CD14-positive monocyte (primary cell): ENCODE results near the gene DPP6. TPM values are rescaled to one million over a fixed set of nuclear protein-coding genes. Genes with fewer than 3 reads are reported as not detected.

Experiments used
- DNase-seq, 3 donors: peaks; one replicate each; pipeline ENCODE4 v3.0.0-alpha.2; 2011 to 2022
- H2AFZ ChIP-seq: 2 replicates; pipeline ENCODE4 v1.6.0; 2012; ENCODE audit warnings: mild to moderate bottlenecking, low read depth, low read length, inconsistent platforms; ENCODE audit not compliant: insufficient read depth, poor library complexity, severe bottlenecking
- H3K27ac ChIP-seq, 2 donors: 1 replicate in 1 of 2; 2 replicates in 1 of 2; pipeline ENCODE4 v1.5.1; 2012 to 2013; ENCODE audit warnings: low read length in 2 of 2, control low read depth in 1 of 2, inconsistent platforms in 1 of 2, low read depth in 1 of 2, mild to moderate bottlenecking in 1 of 2
- H3K27me3 ChIP-seq, 2 donors: one replicate each; pipeline versions ENCODE4 v1.6.0 to v1.6.1; 2011 to 2013; ENCODE audit warnings: low read length in 2 of 2; ENCODE audit not compliant: control insufficient read depth in 2 of 2, insufficient read depth in 2 of 2
- H3K36me3 ChIP-seq, 2 donors: replicated peaks in 1 of 2; 1 replicate in 1 of 2; 2 replicates in 1 of 2; pipeline versions ENCODE4 v1.5.1 to v1.6.1; 2012 to 2013; ENCODE audit warnings: low read length in 2 of 2, control low read depth in 1 of 2, inconsistent platforms in 1 of 2, mild to moderate bottlenecking in 1 of 2; ENCODE audit not compliant: insufficient read depth in 2 of 2, control insufficient read depth in 1 of 2
- H3K4me1 ChIP-seq, 2 donors: 1 replicate in 1 of 2; 2 replicates in 1 of 2; pipeline versions ENCODE4 v1.5.1 to v1.6.1; 2012 to 2013; ENCODE audit warnings: low read length in 2 of 2, control low read depth in 1 of 2, inconsistent platforms in 1 of 2, mild to moderate bottlenecking in 1 of 2, moderate library complexity in 1 of 2; ENCODE audit not compliant: insufficient read depth in 2 of 2, control insufficient read depth in 1 of 2
- H3K4me2 ChIP-seq: replicated peaks from 2 replicates; pipeline ENCODE3; 2012; ENCODE audit warnings: low read length, moderate library complexity, mild to moderate bottlenecking; ENCODE audit not compliant: poor library complexity, severe bottlenecking; ENCODE audit errors: extremely low read depth
- H3K4me3 ChIP-seq, 3 experiments: fragments of 200-600 bp in 1 of 3; sonication (generic) in 1 of 3; replicated peaks in 1 of 3; 1 replicate in 2 of 3; 2 replicates in 1 of 3; pipeline ENCODE4 v1.5.1; 2011 to 2013; ENCODE audit warnings: low read length in 3 of 3, mild to moderate bottlenecking in 3 of 3, control low read depth in 2 of 3, low read depth in 2 of 3, inconsistent platforms in 1 of 3, moderate library complexity in 1 of 3
- H3K79me2 ChIP-seq: 2 replicates; pipeline ENCODE4 v1.6.0; 2012; ENCODE audit warnings: mild to moderate bottlenecking, control low read depth, inconsistent platforms, low read length, moderate library complexity; ENCODE audit not compliant: insufficient read depth
- H3K9ac ChIP-seq: 2 replicates; pipeline ENCODE4 v1.6.0; 2017; ENCODE audit warnings: low read length, mild to moderate bottlenecking; ENCODE audit not compliant: insufficient read depth, poor library complexity, severe bottlenecking
- H3K9me3 ChIP-seq, 2 donors: replicated peaks in 1 of 2; 1 replicate in 1 of 2; 2 replicates in 1 of 2; pipeline versions ENCODE4 v1.5.1 to v1.6.1; 2012 to 2013; ENCODE audit warnings: low read length in 2 of 2, control low read depth in 1 of 2; ENCODE audit not compliant: control insufficient read depth in 1 of 2, insufficient read depth in 1 of 2
- H4K20me1 ChIP-seq: 2 replicates; pipeline ENCODE4 v1.6.0; 2012; ENCODE audit warnings: mild to moderate bottlenecking, low read length, control low read depth, moderate library complexity; ENCODE audit not compliant: insufficient read depth
- H3K27ac Mint-ChIP-seq, 7 donors: one replicate each; pipeline ENCODE4 v1.8.0; 2020; ENCODE audit warnings: mild to moderate bottlenecking in 7 of 7, mixed read lengths in 7 of 7, moderate library complexity in 6 of 7, inconsistent platforms in 2 of 7
- H3K27me3 Mint-ChIP-seq, 3 donors: one replicate each; pipeline ENCODE4 v1.8.0; 2021 to 2022; ENCODE audit warnings: low read depth in 3 of 3, mild to moderate bottlenecking in 3 of 3, mixed read lengths in 3 of 3, moderate library complexity in 3 of 3, inconsistent platforms in 1 of 3
- H3K36me3 Mint-ChIP-seq, 2 donors: one replicate each; pipeline ENCODE4 v1.8.0; 2020; ENCODE audit warnings: mixed read lengths in 2 of 2, inconsistent platforms in 1 of 2, mild to moderate bottlenecking in 1 of 2
- H3K4me1 Mint-ChIP-seq: one replicate; pipeline ENCODE4 v1.8.0; 2020; ENCODE audit warnings: mild to moderate bottlenecking, mixed read lengths
- H3K4me3 Mint-ChIP-seq, 2 donors: one replicate each; pipeline ENCODE4 v1.8.0; 2020; ENCODE audit warnings: mild to moderate bottlenecking in 2 of 2, mixed read lengths in 2 of 2, moderate library complexity in 1 of 2
- H3K9me3 Mint-ChIP-seq, 7 donors: one replicate each; pipeline ENCODE4 v1.8.0; 2020 to 2022; ENCODE audit warnings: mixed read lengths in 7 of 7, mild to moderate bottlenecking in 6 of 7, moderate library complexity in 6 of 7, inconsistent platforms in 2 of 7
- CTCF ChIP-seq: fragments of 200-600 bp; IDR thresholded peaks from one replicate; pipeline ENCODE4 v1.8.0; 2022; ENCODE audit warnings: antibody characterized with exemption, mild to moderate bottlenecking
- WGBS: methylation state at CpG from one replicate; pipeline ENCODE4 v1.1.5; 2013; ENCODE audit warnings: missing lambda C conversion rate; ENCODE audit not compliant: insufficient coverage; 5-methylcytosine and 5-hydroxymethylcytosine counted together
- intact Hi-C, 2 donors: fragments of 100-400 bp; cut with micrococcal nuclease; formaldehyde crosslinking; loops; one replicate each; pipeline versions ENCODE4 v1.15.0 to v1.15.1; 2023
- polyA plus RNA-seq, 3 donors: library from polyadenylated mRNA; depleted of rRNA in 1 of 3; unstranded in 2 of 3; stranded (reverse) in 1 of 3; fragments of 300-500 nt in 2 of 3; fragments of >200 nt in 1 of 3; fragmentation: Illumina TruSeq in 2 of 3; gene quantifications; 1 replicate in 2 of 3; 2 replicates in 1 of 3; pipeline ENCODE4 v1.2.3, GENCODE V29; 2012 to 2021

The DPP6 gene
- polyA plus RNA-seq, 3 donors = not detected

- Histone ChIP-seq H3K4me2 (no peak overlapping the region), H3K9ac (no peak overlapping the region), H3K9me3 (peaks cover 56 to 58% of the 10 kb centered on the region in 2 donors), H3K27me3 (no peaks in the 10 kb centered on the region), H3K4me3 (no peak overlapping the region), H3K79me2 (no peaks in the 10 kb centered on the region), H4K20me1 (no peaks in the 10 kb centered on the region), H2AFZ (no peak overlapping the region), H3K4me1 (no peaks in the 10 kb centered on the region), H3K36me3 (no peaks in the 10 kb centered on the region), H3K27ac (no peak overlapping the region)
- 95% methylated on average over 7 of the region's 12 CpGs for WGBS
- H3K9me3 Mint-ChIP-seq = peaks cover 20 to 63% (median 42%) of the 10 kb centered on the region in 7 donors
- intact Hi-C loops = no loop called here
- no peaks in the 10 kb centered on the region for H3K4me1 Mint-ChIP-seq
- no peak overlapping the region for H3K4me3 Mint-ChIP-seq
- no peaks in the 10 kb centered on the region for H3K36me3 Mint-ChIP-seq
- DNase-seq = no peak
- H3K27ac Mint-ChIP-seq = no peak overlapping the region
- peaks cover 0 to 4% (median 0%) of the 10 kb centered on the region in 3 donors for H3K27me3 Mint-ChIP-seq
- no peak for TF ChIP-seq CTCF
These were observed 595.4 kb downstream of the DPP6 start for GRCh38 chr7:154647625-154648024.

GRCh38 chr7:154649015-154649414, 596.8 kb downstream of the DPP6 start:
- Histone ChIP-seq H3K27me3 (no peaks in the 10 kb centered on the region), H3K4me3 (no peak overlapping the region), H3K9me3 (peaks cover 62 to 68% of the 10 kb centered on the region in 2 donors), H3K27ac (no peak overlapping the region), H3K4me2 (no peak overlapping the region), H3K79me2 (no peaks in the 10 kb centered on the region), H3K36me3 (no peaks in the 10 kb centered on the region), H2AFZ (no peak overlapping the region), H4K20me1 (no peaks in the 10 kb centered on the region), H3K9ac (no peak overlapping the region), H3K4me1 (no peaks in the 10 kb centered on the region)
- H3K9me3 Mint-ChIP-seq = peaks cover 26 to 63% (median 43%) of the 10 kb centered on the region in 7 donors
- no peak overlapping the region for H3K27ac Mint-ChIP-seq
- no peaks in the 10 kb centered on the region for H3K36me3 Mint-ChIP-seq
- intact Hi-C loops = no loop called here
- H3K4me1 Mint-ChIP-seq = no peaks in the 10 kb centered on the region
- 100% methylated on average over 1 of the region's 5 CpGs for WGBS
- no peak overlapping the region for H3K4me3 Mint-ChIP-seq
- TF ChIP-seq CTCF = no peak
- no peak for DNase-seq
- peaks cover 0 to 4% (median 0%) of the 10 kb centered on the region in 3 donors for H3K27me3 Mint-ChIP-seq
